NCI-H128 (cell line): ENCODE data around the gene AKAP6.

Experiments
- DNase-seq: peaks from one replicate; lab custom pipeline; 2025; ENCODE audit not compliant: unreplicated experiment; lab: John Stamatoyannopoulos, UW

AKAP6 gene

GRCh38 chr14:32606301-32606700 lies 277.2 kb downstream of the AKAP6 start:
- DNase-seq = no peak

GRCh38 chr14:32607399-32607798 lies 278.3 kb downstream of the AKAP6 start:
- DNase-seq = no peak

- DNase-seq = no peak
Observed at GRCh38 chr14:32608857-32609256, 279.8 kb downstream of the AKAP6 start.

- DNase-seq = no peak
Observed at GRCh38 chr14:32609388-32609787, 280.3 kb downstream of the AKAP6 start.

- DNase-seq = no peak
Observed at GRCh38 chr14:32611752-32612151, 282.7 kb downstream of the AKAP6 start.

GRCh38 chr14:32618991-32619390 lies 289.9 kb downstream of the AKAP6 start:
- DNase-seq = no peak

GRCh38 chr14:32620303-32620702 lies 291.2 kb downstream of the AKAP6 start:
- DNase-seq = no peak

GRCh38 chr14:32620724-32621123 lies 291.6 kb downstream of the AKAP6 start:
- DNase-seq = no peak

GRCh38 chr14:32621585-32621984 lies 292.5 kb downstream of the AKAP6 start:
- no peak for DNase-seq

GRCh38 chr14:32622742-32623141 lies 293.6 kb downstream of the AKAP6 start:
- DNase-seq = no peak

- DNase-seq = no peak
Observed at GRCh38 chr14:32623300-32624093, 294.4 kb downstream of the AKAP6 start.

- DNase-seq = no peak
Observed at GRCh38 chr14:32625211-32625610, 296.1 kb downstream of the AKAP6 start.

- no peak for DNase-seq
Observed at GRCh38 chr14:32627545-32628298, 298.6 kb downstream of the AKAP6 start.

- no peak for DNase-seq
Observed at GRCh38 chr14:32629236-32629635, 300.1 kb downstream of the AKAP6 start.

- no peak for DNase-seq
Observed at GRCh38 chr14:32630701-32631100, 301.6 kb downstream of the AKAP6 start.

GRCh38 chr14:32633224-32633859 lies 304.2 kb downstream of the AKAP6 start:
- DNase-seq = no peak

- DNase-seq = no peak
Observed at GRCh38 chr14:32633930-32634329, 304.8 kb downstream of the AKAP6 start.

GRCh38 chr14:32635061-32635719 lies 306.1 kb downstream of the AKAP6 start:
- DNase-seq = no peak

- no peak for DNase-seq
Observed at GRCh38 chr14:32637582-32637981, 308.5 kb downstream of the AKAP6 start.

- no peak for DNase-seq
Observed at GRCh38 chr14:32639208-32639607, 310.1 kb downstream of the AKAP6 start.

GRCh38 chr14:32645551-32645950 lies 316.5 kb downstream of the AKAP6 start:
- DNase-seq = no peak
